Keratinocyte (primary cell): Measurements from ENCODE around the gene RAG2. TPM values are rescaled to one million over a fixed set of nuclear protein-coding genes. Genes with fewer than 3 reads are reported as not detected.

Experiments
- DNase-seq: peaks from one replicate; pipeline ENCODE4 v3.0.0-alpha.2; 2011; ENCODE audit warnings: low read depth, missing footprints, low spot score
- FAIRE-seq: peaks from 2 replicates; lab custom pipeline; 2011; peaks lifted over from hg19 to GRCh38; lab: Jason Lieb, UNC
- H2AFZ ChIP-seq: 2 replicates; pipeline ENCODE4 v1.6.0; 2012; ENCODE audit warnings: low read length, control low read depth, inconsistent platforms; ENCODE audit not compliant: control insufficient read depth
- H3K27ac ChIP-seq: 2 replicates; pipeline ENCODE4 v1.5.1; 2011; ENCODE audit warnings: low read length; ENCODE audit not compliant: control insufficient read depth, insufficient read depth
- H3K27me3 ChIP-seq: 3 replicates; pipeline ENCODE4 v1.6.0; 2011; ENCODE audit warnings: low read length; ENCODE audit not compliant: control insufficient read depth, insufficient read depth; ENCODE audit errors: extremely low read depth
- H3K36me3 ChIP-seq, 2 experiments: 2 replicates in 1 of 2; 3 replicates in 1 of 2; pipeline ENCODE4 v1.5.1; 2011; ENCODE audit warnings: low read length in 2 of 2, mild to moderate bottlenecking in 1 of 2; ENCODE audit not compliant: control insufficient read depth in 2 of 2, insufficient read depth in 2 of 2; ENCODE audit errors: extremely low read depth in 1 of 2
- H3K4me1 ChIP-seq: 3 replicates; pipeline ENCODE4 v1.5.1; 2011; ENCODE audit warnings: low read length; ENCODE audit not compliant: control insufficient read depth, insufficient read depth; ENCODE audit errors: extremely low read depth
- H3K4me2 ChIP-seq: 3 replicates; pipeline ENCODE4 v1.6.0; 2011; ENCODE audit warnings: low read depth, low read length; ENCODE audit not compliant: control insufficient read depth, insufficient read depth; ENCODE audit errors: extremely low read depth
- H3K4me3 ChIP-seq, 3 experiments: fragments of 200-600 bp in 1 of 3; sonication (generic) in 1 of 3; 2 replicates in 2 of 3; 3 replicates in 1 of 3; pipeline ENCODE4 v1.5.1; 2011 to 2016; ENCODE audit warnings: low read length in 3 of 3, mild to moderate bottlenecking in 3 of 3, control low read depth in 2 of 3, inconsistent platforms in 1 of 3, low read depth in 1 of 3, mixed read lengths in 1 of 3, mixed run types in 1 of 3, moderate library complexity in 1 of 3; ENCODE audit not compliant: control insufficient read depth in 2 of 3, insufficient read depth in 2 of 3; ENCODE audit errors: extremely low read depth in 1 of 3
- H3K79me2 ChIP-seq: 2 replicates; pipeline ENCODE4 v1.6.0; 2012; ENCODE audit warnings: low read length; ENCODE audit not compliant: control insufficient read depth, insufficient read depth
- H3K9ac ChIP-seq: 3 replicates; pipeline ENCODE4 v1.6.0; 2011; ENCODE audit warnings: low read length; ENCODE audit not compliant: control insufficient read depth, insufficient read depth; ENCODE audit errors: extremely low read depth
- H3K9me1 ChIP-seq: 3 replicates; pipeline ENCODE4 v1.6.0; 2011; ENCODE audit warnings: low read length; ENCODE audit not compliant: control insufficient read depth, insufficient read depth; ENCODE audit errors: extremely low read depth
- H3K9me3 ChIP-seq: 2 replicates; pipeline ENCODE4 v1.5.1; 2012; ENCODE audit warnings: low read depth, low read length; ENCODE audit not compliant: control insufficient read depth
- H4K20me1 ChIP-seq: 3 replicates; pipeline ENCODE4 v1.6.0; 2011; ENCODE audit warnings: low read length; ENCODE audit not compliant: control insufficient read depth, insufficient read depth; ENCODE audit errors: extremely low read depth
- CTCF ChIP-seq, 3 experiments: IDR thresholded peaks in 1 of 3; conservative IDR thresholded peaks in 1 of 3; optimal IDR thresholded peaks in 1 of 3; 2 replicates in 2 of 3; 3 replicates in 1 of 3; pipeline versions ENCODE3 to v1.5.1; 2011; ENCODE audit warnings: low read length in 3 of 3, mild to moderate bottlenecking in 3 of 3, moderate library complexity in 2 of 3, control low read depth in 1 of 3, inconsistent platforms in 1 of 3; ENCODE audit not compliant: insufficient read depth in 2 of 3; ENCODE audit errors: extremely low read depth in 1 of 3
- EZH2 ChIP-seq: IDR thresholded peaks from one replicate; pipeline ENCODE4 v1.6.1; 2012; ENCODE audit warnings: inconsistent platforms, mild to moderate bottlenecking, low read length, moderate library complexity
- dilution Hi-C: fragments of 300-500 bp; cut with MboI; formaldehyde crosslinking; loops from one replicate; pipeline ENCODE4 v1.7.0; 2020; ENCODE audit warnings: low sequenced_read_pairs; ENCODE audit not compliant: extremely low pct_ligation_motif_present
- polyA plus RNA-seq, 5 experiments: library from polyadenylated mRNA; depleted of rRNA in 3 of 5; stranded (reverse) in 3 of 5; stranded (forward) in 1 of 5; unstranded in 1 of 5; fragments of >200 nt; gene quantifications; 1 replicate in 1 of 5; 2 replicates in 3 of 5; 3 replicates in 1 of 5; pipeline versions ENCODE4 v1.2.1 to v1.2.3, GENCODE V29; 2011 to 2012; ENCODE audit warnings: missing spikeins in 2 of 5, low read depth in 1 of 5, low replicate concordance in 1 of 5

RAG2 gene
- polyA plus RNA-seq, 1 donor (not counting 4 experiments of a cell fraction or from before 2014, with no cell fraction given): not detected

- Histone ChIP-seq H3K36me3 (no peaks in the 10 kb centered on the region), H3K9ac (no peak overlapping the region), H4K20me1 (no peaks in the 10 kb centered on the region), H3K27me3 (no peaks in the 10 kb centered on the region), H3K9me3 (no peaks in the 10 kb centered on the region), H3K4me3 (no peak overlapping the region), H2AFZ (no peak overlapping the region), H3K9me1 (no peaks in the 10 kb centered on the region), H3K79me2 (no peaks in the 10 kb centered on the region), H3K4me1 (no peaks in the 10 kb centered on the region), H3K4me2 (no peak overlapping the region), H3K27ac (no peak overlapping the region)
- dilution Hi-C loops: no loop called here
- DNase-seq (no peak), FAIRE-seq (no peak)
- TF ChIP-seq CTCF (optimal IDR thresholded peaks at IDR 0.05 in 1 of 3, IDR thresholded peaks at IDR 0.05 in 1 of 3, conservative IDR thresholded peaks at IDR 0.05 in 1 of 3; ENCODE audit: extremely low read depth in 1 of 3, insufficient read depth in 2 of 3, low read length in 3 of 3): no peak
- no peak for TF ChIP-seq EZH2
Measured at GRCh38 chr11:36617543-36618362, 19.7 kb upstream of the RAG2 start.

- dilution Hi-C loops: no loop called here
- no peaks in the 10 kb centered on the region for H3K36me3 ChIP-seq
- no peaks in the 10 kb centered on the region for H3K9me3 ChIP-seq
- no peaks in the 10 kb centered on the region for H4K20me1 ChIP-seq
- H3K27me3 ChIP-seq: no peaks in the 10 kb centered on the region
- no peak overlapping the region for H2AFZ ChIP-seq
- DNase-seq: no peak
- no peak overlapping the region for H3K4me3 ChIP-seq
- TF ChIP-seq CTCF (optimal IDR thresholded peaks at IDR 0.05 in 1 of 3, IDR thresholded peaks at IDR 0.05 in 1 of 3, conservative IDR thresholded peaks at IDR 0.05 in 1 of 3; ENCODE audit: extremely low read depth in 1 of 3, insufficient read depth in 2 of 3, low read length in 3 of 3) (no peak), EZH2 (no peak)
- no peak overlapping the region for H3K27ac ChIP-seq
- H3K4me1 ChIP-seq: no peaks in the 10 kb centered on the region
- no peak overlapping the region for H3K4me2 ChIP-seq
- no peaks in the 10 kb centered on the region for H3K79me2 ChIP-seq
- no peak overlapping the region for H3K9ac ChIP-seq
- H3K9me1 ChIP-seq: no peaks in the 10 kb centered on the region
- FAIRE-seq: no peak
Measured at GRCh38 chr11:36615826-36616225, 17.8 kb upstream of the RAG2 start.
